Endothelial cell of hepatic sinusoid (primary cell): Measurements from ENCODE around the gene GAS7.

Source experiments
- in situ Hi-C: cut with HindIII; loops from 2 replicates; pipeline ENCODE4 v1.10.0; 2017; ENCODE audit warnings: low sequenced_read_pairs

The GAS7 gene

DNA sequence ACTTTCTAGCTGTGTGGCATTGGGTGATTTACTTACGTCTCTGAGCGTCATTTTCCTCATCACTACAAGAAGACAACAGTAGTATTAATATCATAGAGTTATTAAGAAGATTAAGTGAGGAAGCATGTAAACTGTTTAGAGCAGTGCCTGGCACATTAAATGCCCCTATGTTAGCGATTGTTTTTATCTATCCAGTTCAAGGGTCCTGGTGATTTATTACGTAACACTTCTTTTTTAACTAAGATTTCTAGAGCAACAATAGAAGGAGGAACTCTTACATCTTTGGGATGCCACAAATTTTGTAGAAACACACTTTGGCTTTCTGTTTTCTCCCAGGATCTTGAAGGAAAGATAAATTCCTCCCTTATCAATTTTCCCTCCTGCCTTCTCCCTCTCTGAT is 3.3 kb upstream of the GAS7 start:
- in situ Hi-C loops = no loop called here

DNA sequence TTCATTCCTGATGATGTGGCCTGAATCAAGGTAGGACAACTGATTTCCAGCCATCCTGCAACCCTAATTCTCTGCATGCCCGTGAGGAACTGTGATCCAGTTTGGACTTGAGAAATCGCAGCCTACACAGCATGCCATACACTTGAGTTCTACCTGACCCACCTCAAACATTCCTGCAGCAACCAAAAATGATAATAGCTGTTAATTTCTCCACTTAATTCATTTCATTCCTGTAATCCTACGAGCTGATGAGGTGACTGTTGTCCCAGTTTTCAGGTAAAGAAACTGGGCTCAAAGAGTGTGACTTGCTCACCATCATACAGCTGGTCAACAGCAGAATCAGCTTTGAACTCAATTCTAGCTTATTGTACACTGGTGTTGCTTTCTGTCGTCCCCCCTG is 2.2 kb upstream of the GAS7 start:
- in situ Hi-C loops = no loop called here

DNA sequence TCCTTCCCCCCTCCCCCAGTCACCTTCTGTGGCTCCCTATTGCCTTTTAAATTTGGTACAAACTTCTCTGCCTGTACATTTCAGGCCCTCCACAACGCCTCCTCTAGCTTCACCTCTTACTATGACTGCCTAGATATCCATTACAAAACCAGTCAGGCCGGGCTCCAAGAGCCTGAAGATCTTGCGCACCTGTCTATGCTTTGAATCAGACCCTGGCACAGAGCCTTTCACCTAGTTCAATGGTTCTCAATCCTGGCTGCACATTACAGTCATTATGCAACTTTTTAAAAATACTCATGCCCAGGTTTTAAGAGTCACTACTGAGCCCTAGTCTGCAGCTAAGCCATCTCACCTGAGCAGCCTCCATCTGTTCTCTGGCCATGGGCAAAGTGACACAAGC is 1.6 kb upstream of the GAS7 start:
- in situ Hi-C loops = no loop called here

DNA sequence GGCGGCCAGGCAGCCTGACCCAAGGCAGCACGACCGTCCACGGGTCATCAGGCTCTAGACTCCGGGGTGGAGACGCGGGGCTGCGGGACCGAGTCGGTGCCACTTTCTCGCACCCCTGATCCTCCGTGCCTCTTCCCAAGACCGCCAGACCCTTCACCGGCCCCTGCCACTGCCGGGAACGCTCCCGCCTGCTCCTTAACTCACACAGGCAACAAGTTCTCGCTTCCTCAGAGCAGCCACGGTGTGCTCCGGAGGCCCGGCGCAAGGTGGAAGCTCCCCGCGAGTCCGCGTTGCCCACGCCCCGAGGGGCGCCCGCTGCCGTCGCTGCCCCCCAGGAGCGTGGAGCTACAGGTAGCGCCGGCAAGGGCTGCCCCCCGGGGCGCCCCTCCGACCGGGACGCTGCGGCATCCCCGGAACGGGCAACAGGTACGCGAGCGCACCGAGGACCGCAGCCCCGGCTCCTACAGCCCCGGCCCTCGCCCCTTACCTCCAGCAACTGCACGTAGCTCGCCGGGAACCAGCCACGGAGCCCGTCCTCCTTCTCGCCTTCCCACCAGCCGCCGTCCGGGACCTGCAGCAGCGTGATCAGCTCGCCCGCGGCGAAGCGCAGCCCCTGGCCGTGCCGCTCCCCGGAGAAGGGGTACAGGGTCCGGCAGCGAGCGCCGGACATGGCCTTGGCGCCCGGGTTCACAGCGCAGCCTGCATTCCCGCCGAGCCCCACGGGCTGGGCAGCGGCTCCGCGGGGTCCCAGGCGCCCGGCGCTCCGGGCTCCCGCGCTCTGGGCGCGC is 491 bp downstream of the GAS7 start:
- in situ Hi-C loops = no loop called here

DNA sequence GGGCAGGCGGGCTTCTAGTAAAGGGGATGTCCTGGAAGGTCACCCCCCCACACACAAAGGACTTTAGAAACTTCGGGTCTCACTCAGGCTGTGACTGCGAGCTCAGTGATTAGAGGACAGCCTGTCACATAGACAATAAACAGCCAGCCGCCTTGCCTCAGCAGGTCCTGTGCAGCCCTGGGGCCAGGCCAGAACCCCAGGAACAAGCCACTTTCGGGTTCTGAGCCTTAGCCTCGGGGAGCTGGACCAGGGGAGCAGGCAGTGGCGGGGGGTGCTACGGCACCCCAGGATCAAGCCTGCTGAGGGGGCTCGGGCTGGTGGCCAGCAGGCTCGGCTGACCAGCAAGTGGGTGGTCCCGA is 1.1 kb downstream of the GAS7 start:
- in situ Hi-C loops = no loop called here

DNA sequence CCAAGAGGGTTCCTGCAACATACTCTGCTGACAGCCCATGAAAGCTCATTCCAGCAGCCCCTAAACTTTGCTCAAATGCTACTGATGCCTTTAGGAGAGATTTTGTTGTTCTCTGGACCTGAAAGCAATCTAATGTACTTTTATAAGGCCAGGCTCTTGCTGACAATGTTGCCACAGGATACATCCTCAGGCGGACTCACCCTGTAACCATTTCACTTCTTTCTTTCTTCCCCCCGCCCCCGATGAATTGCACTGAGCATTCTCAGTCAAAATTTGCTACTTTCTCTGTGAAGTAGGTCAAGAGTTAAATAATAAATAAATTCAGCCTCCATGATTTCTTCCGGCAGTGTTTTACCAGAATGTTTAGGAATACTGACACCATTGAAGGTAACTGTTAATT is 1.5 kb downstream of the GAS7 start:
- in situ Hi-C loops = no loop called here

DNA sequence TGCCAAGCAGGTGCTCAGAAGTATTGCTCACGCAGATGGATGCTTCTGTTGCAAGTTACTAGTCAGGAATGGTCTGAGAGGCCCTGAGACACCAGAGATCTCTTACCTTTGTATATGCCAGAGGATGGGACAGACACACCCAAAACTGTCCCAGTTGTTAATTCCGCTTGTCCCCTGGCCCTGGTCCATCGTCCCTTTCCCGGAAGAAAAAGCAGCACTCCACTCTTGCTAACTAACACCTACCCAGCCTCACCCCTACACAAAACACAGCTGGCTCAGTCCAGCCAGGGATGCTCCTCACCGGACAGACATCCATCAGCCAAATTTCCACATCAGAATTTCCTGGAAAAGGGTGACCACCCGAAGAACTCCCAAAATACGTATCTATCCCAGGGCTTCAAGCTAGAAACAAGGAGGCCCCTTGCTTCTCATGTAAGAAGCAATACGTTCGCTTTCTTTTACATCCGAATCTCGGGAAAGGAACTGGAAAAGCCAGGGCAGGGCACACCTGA is 2.0 kb downstream of the GAS7 start:
- in situ Hi-C loops = no loop called here

DNA sequence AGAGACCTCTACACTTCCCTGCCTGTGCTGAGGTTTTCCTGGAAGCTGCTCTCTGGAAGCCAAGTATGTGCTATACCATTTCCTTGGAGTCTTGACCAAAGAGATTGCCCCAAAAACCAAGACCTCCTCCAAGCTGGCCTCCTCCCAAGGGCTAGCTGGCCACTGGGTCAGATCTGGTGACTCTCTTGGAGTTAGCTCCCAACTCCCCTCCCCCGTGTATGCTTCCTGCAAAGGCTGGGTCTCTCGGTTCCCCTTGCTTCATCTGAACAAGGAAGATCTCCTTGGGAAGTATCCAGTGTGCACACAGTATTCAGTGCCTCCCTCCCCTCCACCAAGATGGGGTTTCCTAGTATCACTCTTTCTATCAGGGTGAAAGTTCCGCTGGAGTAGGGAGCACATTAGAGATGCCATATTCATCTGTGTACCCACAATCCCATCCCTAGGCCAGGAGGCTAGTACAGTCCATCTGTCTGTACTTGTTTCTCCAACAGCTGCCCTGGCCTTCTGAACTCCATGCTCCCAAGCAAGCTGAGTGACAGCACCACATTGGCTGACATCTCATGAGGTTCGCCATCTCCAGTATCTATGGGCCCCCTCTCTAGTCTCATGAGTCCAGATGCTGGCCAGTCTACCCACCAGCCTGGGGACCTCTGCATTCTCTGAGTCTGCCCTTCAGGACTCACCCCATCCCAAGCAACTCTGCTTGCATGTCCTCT is 3.2 kb downstream of the GAS7 start:
- in situ Hi-C loops = no loop called here

DNA sequence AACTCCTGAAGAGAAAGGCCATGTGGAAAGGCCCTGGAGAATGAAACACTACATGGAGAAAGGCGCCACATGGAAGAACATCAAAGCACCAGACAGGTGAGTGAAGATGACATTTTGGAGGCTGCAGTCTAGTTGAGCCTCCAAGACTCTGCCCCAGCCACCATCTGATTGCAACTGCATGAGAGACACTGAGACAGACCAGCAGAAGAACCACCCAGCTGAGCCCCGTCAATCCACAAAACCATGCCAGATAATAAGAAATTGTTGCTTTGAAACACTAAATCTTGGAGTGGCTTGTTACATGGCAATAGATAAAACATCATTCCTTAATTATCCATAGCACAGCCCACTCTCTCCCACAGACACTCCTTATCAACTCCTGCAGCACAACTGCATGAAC is 4.8 kb downstream of the GAS7 start:
- in situ Hi-C loops = no loop called here

DNA sequence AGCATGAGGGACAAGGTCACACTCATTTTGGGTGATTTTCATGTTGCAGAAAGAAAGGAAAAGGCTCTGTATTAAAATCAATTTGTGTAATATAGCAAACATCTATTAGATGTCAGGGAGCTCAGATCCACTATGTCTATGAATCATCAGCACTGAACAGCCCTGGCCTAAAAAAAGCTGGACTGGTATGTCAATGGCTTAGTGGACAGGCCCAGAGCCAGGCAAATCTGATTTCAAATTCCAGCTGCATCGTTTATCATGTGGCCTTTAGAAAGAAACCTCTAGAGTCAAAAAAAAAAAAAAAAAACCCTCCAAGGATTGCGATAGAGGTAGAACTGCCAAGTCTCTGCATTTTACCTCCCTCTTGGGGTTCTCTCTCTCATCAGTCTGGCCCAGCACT is 5.4 kb downstream of the GAS7 start:
- in situ Hi-C loops = no loop called here

DNA sequence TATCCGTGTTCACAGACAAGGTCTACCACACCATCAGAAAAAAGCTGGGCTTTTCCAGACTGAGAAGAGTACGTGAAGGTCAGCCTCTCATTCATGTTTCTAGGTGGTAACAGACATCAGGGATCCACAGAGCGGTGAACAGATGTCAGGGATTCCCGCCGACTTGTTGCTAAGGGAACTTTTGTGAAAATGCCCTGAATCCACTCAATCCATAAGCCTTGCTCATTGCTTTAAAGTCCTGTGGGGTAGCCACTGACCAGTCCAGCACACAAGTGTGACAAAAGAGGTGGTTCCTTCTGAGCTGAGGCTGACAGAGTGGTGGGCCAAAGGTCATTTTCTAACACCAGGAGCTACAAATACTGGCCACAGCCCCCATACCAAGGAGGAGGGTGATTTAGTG is 5.9 kb downstream of the GAS7 start:
- in situ Hi-C loops = no loop called here

DNA sequence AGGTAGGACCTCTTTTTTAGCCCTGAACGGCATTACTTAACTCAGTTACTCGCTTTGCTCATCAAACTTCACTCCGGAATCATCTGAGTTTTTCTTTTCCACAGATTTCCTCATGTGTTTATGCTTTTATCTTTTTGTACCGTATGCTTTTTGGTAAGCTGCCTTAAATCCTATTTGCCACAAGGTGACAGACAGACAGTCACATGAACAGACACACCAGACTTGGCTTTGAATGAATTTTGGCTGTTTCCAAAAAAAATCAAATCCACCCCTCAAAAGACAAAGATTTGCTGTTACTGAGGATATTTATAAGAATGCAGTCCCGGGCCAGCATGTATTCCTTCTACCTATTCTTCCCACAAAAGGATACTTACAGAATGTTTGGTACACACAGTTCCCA is 10.9 kb downstream of the GAS7 start:
- in situ Hi-C loops = no loop called here

DNA sequence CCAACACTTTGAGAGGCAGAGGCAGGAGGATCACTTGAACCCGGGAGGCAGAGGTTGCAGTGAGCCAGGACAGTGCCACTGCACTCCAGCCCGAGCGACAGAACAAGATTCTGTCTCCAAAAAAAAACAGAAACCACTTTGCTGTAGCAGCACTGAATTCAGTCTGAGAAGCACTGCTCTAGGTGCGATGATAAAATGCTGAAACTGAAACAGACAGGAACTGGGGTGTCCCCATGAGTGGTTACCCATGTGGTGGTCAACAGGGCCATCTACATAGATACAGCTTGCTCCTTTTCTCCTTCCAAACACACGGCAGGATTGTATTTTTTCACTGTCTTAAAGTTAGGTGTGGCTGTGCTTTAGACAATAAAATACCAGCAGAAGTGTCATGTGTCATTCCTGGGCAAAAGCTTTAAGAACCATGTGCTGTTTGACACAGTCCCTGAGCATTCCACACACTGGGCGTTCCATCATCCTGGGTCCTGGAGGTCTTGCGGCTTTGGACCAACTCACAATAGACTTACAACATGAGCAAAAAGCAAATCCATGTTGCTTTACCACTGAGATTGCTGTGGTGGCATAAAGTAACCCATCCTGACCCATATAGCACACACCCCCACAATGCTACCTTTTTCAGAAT is 11.5 kb downstream of the GAS7 start:
- in situ Hi-C loops = no loop called here

DNA sequence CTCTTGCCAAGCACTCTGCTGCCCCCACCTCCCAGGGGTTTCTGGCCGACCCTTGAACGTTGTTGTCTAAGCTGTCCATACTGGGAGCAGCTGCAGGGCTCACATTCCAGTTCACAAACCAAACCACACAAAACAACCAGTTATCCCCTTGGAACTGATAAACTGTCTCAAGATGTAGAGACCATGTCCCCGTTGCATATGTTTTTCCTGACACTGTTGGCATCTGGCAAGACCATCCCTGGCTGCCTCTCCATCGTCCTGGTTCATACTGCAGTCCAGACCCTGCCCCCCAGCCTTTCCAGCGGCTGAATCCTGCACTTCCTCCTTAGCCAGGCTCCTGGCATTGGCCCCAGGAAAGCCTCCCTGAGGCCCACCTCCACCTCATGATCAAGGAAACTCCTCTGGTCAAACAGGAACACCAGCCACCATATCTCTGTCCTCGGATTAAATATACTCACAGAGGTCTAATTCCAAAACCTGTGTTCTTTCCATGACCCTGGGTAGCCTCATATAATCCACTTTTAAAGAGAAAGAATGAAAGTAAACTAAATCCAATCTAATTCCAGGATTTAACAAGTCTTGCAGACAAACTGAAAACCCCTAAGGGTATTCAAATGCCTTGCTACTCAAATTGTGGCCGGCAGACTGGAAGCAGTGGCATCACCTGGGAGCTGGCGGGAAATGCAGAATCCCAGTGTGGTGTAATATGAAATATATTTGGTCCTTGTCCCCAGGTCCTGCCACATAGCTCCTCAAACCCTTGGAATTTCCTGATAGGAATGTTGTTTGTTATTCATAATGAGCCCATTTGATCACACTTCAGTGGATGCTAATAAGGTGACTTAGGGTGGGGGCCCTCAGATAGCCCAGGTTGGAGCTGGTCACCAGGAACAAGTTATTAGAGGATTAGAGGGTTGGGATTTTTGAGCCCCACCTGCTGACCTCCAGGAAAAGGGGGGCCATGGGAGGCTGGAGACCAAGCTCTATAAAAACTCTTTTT is 14.2 kb downstream of the GAS7 start:
- in situ Hi-C loops = no loop called here

DNA sequence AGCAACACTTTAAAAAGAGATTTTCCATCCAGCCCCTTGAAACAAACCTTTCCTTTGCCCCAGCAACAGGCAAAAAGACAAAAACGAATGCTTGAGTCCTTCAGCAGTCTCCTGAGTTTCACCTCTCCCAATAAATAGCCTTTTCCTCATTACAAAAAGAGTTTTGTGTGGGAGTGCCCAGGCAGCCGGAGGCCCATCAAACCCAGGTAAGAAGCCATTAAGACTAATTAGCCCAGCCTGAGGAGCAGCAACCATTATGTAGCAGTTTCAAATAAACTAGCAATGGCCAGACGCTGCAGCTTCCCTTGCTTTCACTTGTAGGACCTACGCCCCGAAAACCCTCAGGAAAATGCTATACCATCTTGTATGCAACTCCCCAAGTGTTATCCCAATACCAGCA is 15.6 kb downstream of the GAS7 start:
- in situ Hi-C loops = no loop called here

DNA sequence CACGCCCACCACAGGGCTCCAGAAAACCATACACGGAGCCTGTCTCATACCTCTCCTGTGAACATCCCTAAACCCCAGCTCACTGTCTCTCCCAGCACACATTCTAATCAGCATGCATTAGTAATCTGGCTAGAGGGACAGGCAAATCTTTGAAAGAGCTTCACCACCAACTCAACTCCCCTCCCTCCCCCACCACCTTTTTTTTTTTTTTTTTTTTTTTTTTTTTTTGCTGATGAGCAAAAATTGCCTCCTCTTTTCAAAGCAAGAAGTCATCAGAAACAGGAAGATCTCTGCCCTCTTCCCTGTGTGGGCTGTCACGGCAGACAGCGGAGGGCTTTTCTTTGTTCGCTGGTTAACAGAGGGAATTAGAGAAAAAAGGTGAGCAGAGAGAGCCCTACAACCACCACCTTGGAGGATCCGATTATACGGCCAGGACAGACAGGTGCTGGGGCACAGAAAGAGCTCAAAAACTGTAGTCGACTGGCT is 19.9 kb downstream of the GAS7 start:
- in situ Hi-C loops = no loop called here

DNA sequence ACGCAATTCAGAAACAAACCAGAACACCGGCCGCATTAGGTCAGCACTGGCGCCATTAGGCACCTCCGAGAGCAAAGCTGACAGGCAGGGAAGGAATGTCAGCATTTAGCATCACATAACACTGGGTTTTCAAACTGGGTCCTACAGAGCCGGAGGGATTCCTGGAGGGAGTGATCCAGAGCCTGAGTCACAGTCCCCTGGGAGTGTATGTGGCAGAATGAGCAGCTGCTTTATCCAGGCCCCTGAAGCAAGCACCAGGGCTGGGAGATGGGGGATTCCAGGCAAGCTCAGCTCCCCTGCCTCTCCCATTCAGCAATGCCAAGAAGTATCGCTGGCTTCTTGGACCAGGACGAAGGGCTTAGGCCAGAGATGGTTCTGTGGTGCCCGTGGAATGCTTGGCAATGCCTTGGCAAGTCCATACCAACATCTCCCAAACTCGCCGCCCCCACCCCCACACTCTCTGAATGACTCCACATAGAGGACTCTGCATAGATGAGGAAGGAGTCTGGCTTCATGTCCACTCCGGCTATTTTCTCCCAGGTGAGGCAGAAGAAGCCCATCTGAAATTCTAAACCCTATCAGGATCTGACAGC is 20.4 kb downstream of the GAS7 start:
- in situ Hi-C loops = no loop called here

DNA sequence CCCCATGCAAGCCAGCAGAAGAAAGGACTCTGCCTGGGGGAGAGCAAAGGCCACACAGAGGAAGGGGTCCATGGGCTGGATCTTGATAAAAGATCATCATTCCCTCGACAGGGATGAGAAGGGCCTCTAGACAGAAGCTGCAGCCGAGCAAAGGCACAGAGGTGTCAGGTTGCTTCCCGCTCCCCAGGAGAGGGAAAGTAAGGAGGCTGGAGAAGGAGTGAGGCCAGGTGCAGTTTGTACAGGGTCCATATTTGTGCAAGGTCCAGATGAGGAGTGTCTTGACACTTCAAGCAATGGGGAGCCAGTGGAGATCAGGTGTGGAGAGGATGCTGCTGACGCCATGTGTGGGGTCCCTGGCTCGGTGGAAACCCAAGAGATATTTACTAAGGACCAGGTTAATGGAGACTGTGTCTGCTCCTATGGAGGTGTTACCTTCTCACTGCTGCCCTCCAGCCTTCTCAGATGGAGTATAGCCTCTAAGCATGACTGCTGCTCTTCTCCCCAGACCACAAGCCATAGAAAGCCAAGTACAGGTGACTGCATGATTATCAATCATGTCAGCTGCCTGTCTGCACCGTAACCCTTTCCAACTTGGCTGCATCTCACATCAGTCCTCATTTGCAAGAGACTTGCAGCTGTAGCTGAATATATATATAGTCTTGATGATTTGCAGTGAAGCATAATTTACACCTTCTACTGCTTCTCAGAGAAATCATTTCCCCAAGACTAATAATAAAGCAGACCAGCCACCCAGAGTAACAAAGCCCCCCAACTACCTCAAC is 21.1 kb downstream of the GAS7 start:
- in situ Hi-C loops = no loop called here

DNA sequence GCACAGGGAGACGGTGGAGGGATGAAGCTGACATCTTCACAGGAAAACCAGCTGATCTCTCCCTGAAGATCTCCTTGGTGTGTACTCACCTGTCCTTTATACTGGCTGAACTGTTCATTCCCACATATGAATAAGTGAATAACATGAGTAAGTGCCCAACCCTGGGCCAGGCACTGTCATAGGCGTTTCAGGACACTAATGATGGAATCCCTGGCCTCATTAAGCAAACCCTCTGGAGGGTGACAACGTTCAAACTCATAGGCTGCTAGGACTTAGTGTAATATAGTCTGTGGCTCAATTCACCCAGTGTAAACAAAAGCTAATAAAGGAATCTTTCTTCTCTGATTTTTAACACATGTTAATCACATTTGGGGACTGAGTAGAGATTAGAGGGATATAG is 24.5 kb downstream of the GAS7 start:
- in situ Hi-C loops = loop anchor here (5.0 kb wide), 1 partner anchor 77 kb away; no protein-coding TSS in a partner anchor
